GM19455 (cell line): ENCODE data around the gene TATDN2.

Experiments
- ATAC-seq: cut with Tn5 transposase; IDR thresholded peaks from one replicate; pipeline ENCODE4 v1.9.1; 2021; ENCODE audit not compliant: unreplicated experiment

The TATDN2 gene

DNA sequence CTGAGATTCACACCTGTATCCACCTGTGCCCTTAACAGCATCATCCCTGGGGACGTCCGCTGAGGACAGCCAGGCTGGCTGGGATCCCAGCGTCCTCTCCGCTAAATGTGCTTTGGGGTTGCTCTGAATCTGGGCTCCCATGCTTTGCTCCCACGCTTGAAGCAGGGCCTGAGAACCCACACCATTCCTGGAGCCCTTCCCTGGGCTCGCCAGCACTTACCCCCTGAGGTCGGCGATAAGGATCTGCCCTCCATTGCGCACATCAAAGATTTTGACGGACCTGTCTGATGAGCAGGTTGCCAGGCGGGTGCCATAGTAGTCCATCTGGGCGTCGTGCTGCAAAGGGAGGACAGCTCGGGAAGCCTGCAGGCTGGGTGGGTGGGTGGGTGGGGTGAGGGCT is 66.8 kb downstream of the TATDN2 start:
- no peak for ATAC-seq

GRCh38 chr3:10315771-10316344 is 67.6 kb downstream of the TATDN2 start:
- ATAC-seq, result no peak

- ATAC-seq, result no peak
These were observed 69.2 kb downstream of the TATDN2 start for GRCh38 chr3:10317311-10317960.

DNA sequence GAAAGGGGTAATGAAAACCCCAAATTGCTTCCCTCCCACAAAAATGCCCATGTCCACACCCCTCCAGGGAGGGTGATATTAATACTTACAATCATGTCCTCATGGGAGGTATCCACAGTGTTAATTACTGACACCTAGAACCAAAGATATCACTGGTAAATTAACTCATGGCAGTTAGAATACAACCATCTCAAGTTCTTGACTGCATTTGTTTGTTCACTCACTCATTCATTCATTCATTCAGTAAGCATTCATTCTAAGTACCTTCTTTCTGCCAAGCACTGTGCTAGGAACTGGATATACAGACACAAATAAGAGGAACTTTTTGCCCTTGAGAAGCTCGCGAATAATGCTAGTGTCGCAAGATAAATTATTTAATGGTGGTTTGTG is 69.7 kb downstream of the TATDN2 start:
- ATAC-seq, result no peak

- ATAC-seq, result no peak
These were observed 71.0 kb downstream of the TATDN2 start for GRCh38 chr3:10319251-10319650.

DNA sequence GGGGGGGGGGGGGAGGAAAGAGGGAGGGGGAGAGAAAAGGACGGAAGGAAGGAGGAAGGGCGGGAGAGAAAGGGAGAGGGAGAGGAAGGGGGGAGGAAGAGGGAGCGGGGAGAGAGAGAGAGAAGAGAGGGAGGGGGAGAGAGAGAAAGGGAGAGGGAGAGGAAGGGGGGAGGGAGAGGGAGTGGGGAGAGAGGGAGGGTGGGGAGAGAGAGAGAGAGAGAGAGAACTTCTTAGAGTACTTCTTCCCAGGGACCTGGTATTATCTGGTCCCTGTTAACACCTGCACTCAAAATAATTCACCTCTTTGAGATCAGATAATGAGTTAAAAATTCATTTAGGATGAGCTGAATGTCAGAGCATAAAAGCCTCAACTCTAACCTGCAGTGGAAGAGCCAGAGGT is 71.5 kb downstream of the TATDN2 start:
- no peak for ATAC-seq

DNA sequence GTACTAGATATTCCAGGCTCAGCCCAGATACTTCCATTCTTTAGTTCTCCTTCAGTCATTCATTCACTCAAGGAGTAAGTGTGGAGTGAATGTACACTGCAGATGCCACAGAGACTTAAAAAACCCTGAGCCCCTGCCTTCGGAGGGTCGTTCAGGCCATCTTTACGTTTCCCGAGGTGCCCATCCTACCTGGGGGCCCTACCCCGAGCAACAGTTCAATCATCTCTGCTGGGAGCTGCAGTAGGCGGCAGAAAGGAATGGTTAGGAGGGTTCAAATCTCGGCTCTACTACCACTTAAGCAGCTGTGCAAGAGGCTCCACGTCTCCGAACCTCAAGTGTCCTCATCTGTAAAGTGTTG is 72.0 kb downstream of the TATDN2 start:
- peak; percentile 7 for ATAC-seq

GRCh38 chr3:10321630-10322351 is 73.5 kb downstream of the TATDN2 start:
- no peak for ATAC-seq

- no peak for ATAC-seq
These were observed 74.1 kb downstream of the TATDN2 start for GRCh38 chr3:10322352-10322710.

- ATAC-seq, result no peak
These were observed 79.3 kb downstream of the TATDN2 start for GRCh38 chr3:10327592-10327991.

GRCh38 chr3:10328460-10329071 is 80.3 kb downstream of the TATDN2 start:
- no peak for ATAC-seq

DNA sequence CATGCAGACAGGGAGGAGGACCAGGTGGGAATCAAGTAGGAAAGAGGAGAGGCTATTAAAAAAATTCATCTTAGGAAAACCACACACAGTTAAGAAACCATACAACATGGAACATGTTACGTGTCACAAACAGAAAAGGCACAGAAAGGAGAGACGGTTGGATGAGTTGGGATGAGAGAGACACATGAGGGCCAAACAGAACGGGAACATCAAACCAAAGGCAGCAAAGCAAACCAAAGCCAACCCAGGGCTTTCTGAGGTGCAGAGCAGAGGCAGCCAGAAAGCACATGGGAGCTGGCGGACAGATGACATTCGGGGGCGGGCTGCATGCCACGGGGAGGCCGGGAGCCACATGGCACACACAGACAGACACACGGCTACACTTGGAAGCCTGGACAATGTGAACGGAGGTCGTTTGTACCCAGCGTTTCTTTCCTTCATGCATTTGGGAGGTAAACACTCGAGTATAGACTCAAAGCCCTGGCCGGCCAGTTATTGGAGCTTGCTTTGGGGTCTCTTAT is 81.3 kb downstream of the TATDN2 start:
- no peak for ATAC-seq

GRCh38 chr3:10330319-10330718 is 82.1 kb downstream of the TATDN2 start:
- no peak for ATAC-seq
